Embryonic facial prominence (tissue), 1 donor: ENCODE measurements around the gene CALN1.

Experiments
- DNase-seq: peaks from one replicate; pipeline ENCODE4 v3.0.0-alpha.2; 2016; ENCODE audit errors: extremely low spot score

The CALN1 gene

GRCh38 chr7:72183835-72184234 is 228.3 kb downstream of the CALN1 start:
- no peak for DNase-seq

- DNase-seq: no peak
Measured at GRCh38 chr7:72182036-72182435, 230.1 kb downstream of the CALN1 start.

GRCh38 chr7:72176875-72177274 is 235.3 kb downstream of the CALN1 start:
- no peak for DNase-seq

GRCh38 chr7:72170475-72170874 is 241.7 kb downstream of the CALN1 start:
- DNase-seq: no peak

- DNase-seq: no peak
Measured at GRCh38 chr7:72163271-72163670, 248.9 kb downstream of the CALN1 start.

GRCh38 chr7:72161534-72161933 is 250.6 kb downstream of the CALN1 start:
- DNase-seq: no peak

- DNase-seq: no peak
Measured at GRCh38 chr7:72159911-72160310, 252.2 kb downstream of the CALN1 start.

GRCh38 chr7:72156671-72157070 is 255.5 kb downstream of the CALN1 start:
- DNase-seq: no peak

- DNase-seq: no peak
Measured at GRCh38 chr7:72153132-72153512, 259.0 kb downstream of the CALN1 start.

GRCh38 chr7:72152161-72153131 is 259.7 kb downstream of the CALN1 start:
- no peak for DNase-seq

- no peak for DNase-seq
Measured at GRCh38 chr7:72140566-72140965, 271.6 kb downstream of the CALN1 start.

GRCh38 chr7:72127136-72127535 is 285.0 kb downstream of the CALN1 start:
- no peak for DNase-seq

- no peak for DNase-seq
Measured at GRCh38 chr7:72123913-72124312, 288.2 kb downstream of the CALN1 start.

- no peak for DNase-seq
Measured at GRCh38 chr7:72118366-72118765, 293.8 kb downstream of the CALN1 start.

GRCh38 chr7:72114129-72114528 is 298.0 kb downstream of the CALN1 start:
- no peak for DNase-seq

GRCh38 chr7:72112992-72113391 is 299.1 kb downstream of the CALN1 start:
- no peak for DNase-seq

- no peak for DNase-seq
Measured at GRCh38 chr7:72112530-72112929, 299.6 kb downstream of the CALN1 start.

- no peak for DNase-seq
Measured at GRCh38 chr7:72111086-72111485, 301.1 kb downstream of the CALN1 start.

- no peak for DNase-seq
Measured at GRCh38 chr7:72109566-72109965, 302.6 kb downstream of the CALN1 start.

- no peak for DNase-seq
Measured at GRCh38 chr7:72106405-72106804, 305.7 kb downstream of the CALN1 start.

- no peak for DNase-seq
Measured at GRCh38 chr7:72101444-72101843, 310.7 kb downstream of the CALN1 start.

- DNase-seq: no peak
Measured at GRCh38 chr7:72099784-72100183, 312.4 kb downstream of the CALN1 start.

- peak; percentile 56 for DNase-seq
Measured at GRCh38 chr7:72098807-72099580, 313.1 kb downstream of the CALN1 start.
